GM12891 (cell line): ENCODE data around the gene TMEM255A.

Experiments used
- POLR2A ChIP-seq: IDR thresholded peaks from 2 replicates; pipeline ENCODE4 v1.6.1; 2011; ENCODE audit warnings: low read depth, low read length, control low read depth
- POLR2AphosphoS5 ChIP-seq: IDR thresholded peaks from 2 replicates; pipeline ENCODE4 v1.6.1; 2011; ENCODE audit warnings: low read depth, low read length, control low read depth

DNA sequence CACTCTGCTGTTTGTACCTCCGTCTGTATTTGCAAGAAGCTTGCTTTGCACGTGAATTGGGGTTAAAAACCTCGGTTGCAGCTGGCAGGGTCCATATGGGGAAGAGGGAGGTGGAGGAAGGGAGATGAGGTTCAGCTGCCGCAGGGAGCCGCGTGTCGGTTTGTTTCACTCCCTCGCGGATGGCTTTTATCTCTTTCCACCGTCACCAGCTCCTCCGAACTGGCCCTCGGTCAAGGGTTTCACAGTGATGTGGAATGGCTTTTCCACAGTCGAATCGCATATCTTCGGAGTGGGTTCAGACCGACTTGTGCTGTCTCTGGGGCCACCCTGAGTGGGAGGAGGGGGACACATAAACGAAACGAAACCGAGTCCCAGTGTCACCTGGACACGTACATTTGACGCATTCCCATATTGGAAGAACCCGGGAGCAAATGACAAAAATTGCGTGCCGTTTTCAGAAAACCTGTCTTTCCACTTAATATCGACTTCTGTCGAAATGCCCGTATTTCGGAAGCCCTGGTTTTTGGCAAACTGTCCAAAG lies 59.7 kb downstream of the TMEM255A start:
- no peak for TF ChIP-seq POLR2A
- no peak for TF ChIP-seq POLR2AphosphoS5
